Stomach smooth muscle (tissue), 2 donors: ENCODE results near the gene B4GALNT1.
"Not testable (repeated sequence)": the region's sequence is repeated elsewhere in the genome, so short reads cannot be mapped to it uniquely, and the experiment has no call there.

Source experiments
- H3K27ac ChIP-seq: one replicate; pipeline ENCODE4 v1.7.0; 2013; ENCODE audit warnings: mild to moderate bottlenecking, low read length, inconsistent platforms
- H3K27me3 ChIP-seq, 2 donors: one replicate each; pipeline ENCODE4 v1.7.0; 2013; ENCODE audit warnings: low read length in 2 of 2; ENCODE audit not compliant: insufficient read depth in 2 of 2, control insufficient read depth in 1 of 2
- H3K36me3 ChIP-seq, 2 donors: one replicate each; pipeline ENCODE4 v1.7.0; 2013; ENCODE audit warnings: low read length in 2 of 2; ENCODE audit not compliant: control insufficient read depth in 2 of 2, insufficient read depth in 2 of 2
- H3K4me1 ChIP-seq: one replicate; pipeline ENCODE4 v1.7.0; 2013; ENCODE audit warnings: low read length; ENCODE audit not compliant: control insufficient read depth, insufficient read depth
- H3K4me3 ChIP-seq, 2 donors: one replicate each; pipeline ENCODE4 v1.7.0; 2013; ENCODE audit warnings: low read length in 2 of 2
- H3K9ac ChIP-seq, 2 donors: one replicate each; pipeline ENCODE4 v1.7.0; 2013; ENCODE audit warnings: low read length in 2 of 2, mild to moderate bottlenecking in 1 of 2
- H3K9me3 ChIP-seq, 2 donors: one replicate each; pipeline ENCODE4 v1.7.0; 2013; ENCODE audit warnings: low read length in 2 of 2; ENCODE audit not compliant: control insufficient read depth in 2 of 2
- donor health status: healthy.
- donor health status: Pancreatic carcinoma.

Gene B4GALNT1

GRCh38 chr12:57632958-57633840, at the start of gene B4GALNT1:
TSS of gene B4GALNT1 (minus strand) at chr12:57633201. CDS start at chr12:57632132, 1,069 bp downstream.
- peaks cover 19% of the 10 kb centered on the region for H3K4me1 ChIP-seq
- H3K4me3 ChIP-seq = peak within 1 kb of the TSS; percentile 53 to 72
- H3K9me3 ChIP-seq = no peaks in the 10 kb centered on the region
- peaks cover 18 to 38% of the 10 kb centered on the region in 2 donors for H3K27me3 ChIP-seq
- peak within 1 kb of the TSS in 1 of 2 donors; percentile 29 for H3K9ac ChIP-seq
- no peak within 1 kb of the TSS for H3K27ac ChIP-seq
- no peaks in the 10 kb centered on the region for H3K36me3 ChIP-seq

DNA sequence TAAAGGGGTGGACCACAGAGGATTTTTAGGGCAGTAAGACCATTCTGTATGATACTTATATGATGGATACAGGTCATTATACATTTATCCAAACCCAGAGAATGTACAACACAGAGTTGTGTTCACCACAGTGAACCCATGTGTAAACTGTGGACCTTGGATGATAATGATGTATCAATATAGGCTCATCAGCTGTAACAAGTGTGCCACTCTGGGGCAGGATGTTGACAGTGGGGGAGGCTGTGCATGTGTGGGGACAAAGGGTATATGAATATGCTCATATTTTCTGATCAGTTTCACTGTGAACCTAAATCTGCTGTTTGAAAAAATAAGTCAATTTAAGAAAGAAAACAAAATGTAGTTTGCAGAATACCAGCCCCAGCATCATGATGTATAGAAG, 46.7 kb upstream of the B4GALNT1 start:
- Histone ChIP-seq H3K36me3 (no peaks in the 10 kb centered on the region), H3K27ac (no peak overlapping the region), H3K9ac (no peak overlapping the region), H3K4me1 (no peaks in the 10 kb centered on the region), H3K27me3 (peaks cover 0 to 3% of the 10 kb centered on the region in 2 donors), H3K4me3 (no peak overlapping the region), H3K9me3 (peaks cover 0 to 4% of the 10 kb centered on the region in 2 donors)

- not testable (repeated sequence) for H3K9ac ChIP-seq, H3K4me3 ChIP-seq, H3K27me3 ChIP-seq, H3K9me3 ChIP-seq, H3K36me3 ChIP-seq, H3K27ac ChIP-seq, H3K4me1 ChIP-seq
Observed at GRCh38 chr12:57677947-57678346, 44.9 kb upstream of the B4GALNT1 start.

DNA sequence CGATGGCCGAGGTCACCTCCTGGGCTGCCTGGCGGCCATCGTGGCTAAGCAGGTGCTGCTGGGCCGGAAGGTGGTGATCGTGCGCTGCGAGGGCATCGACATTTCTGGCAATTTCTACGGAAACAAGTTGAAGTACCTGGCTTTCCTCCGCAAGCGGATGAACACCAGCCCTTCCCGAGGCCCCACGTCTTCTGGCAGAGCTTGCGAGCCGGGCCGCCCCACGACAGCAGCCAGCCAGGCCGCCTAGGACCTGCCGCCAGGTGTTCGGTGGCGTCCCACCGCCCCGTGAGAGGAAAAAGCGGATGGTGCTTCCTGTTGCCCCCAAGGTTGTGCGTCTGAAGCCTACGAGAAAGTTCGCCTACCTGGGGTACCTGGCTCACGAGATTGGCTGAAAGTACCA, 41.7 kb upstream of the B4GALNT1 start:
- H3K36me3 ChIP-seq = no peaks in the 10 kb centered on the region
- no peaks in the 10 kb centered on the region for H3K9me3 ChIP-seq
- no peaks in the 10 kb centered on the region for H3K4me1 ChIP-seq
- H3K9ac ChIP-seq = no peak overlapping the region
- no peak overlapping the region for H3K4me3 ChIP-seq
- peaks cover 0 to 3% of the 10 kb centered on the region in 2 donors for H3K27me3 ChIP-seq
- no peak overlapping the region for H3K27ac ChIP-seq

- no peaks in the 10 kb centered on the region for H3K4me1 ChIP-seq
Observed at GRCh38 chr12:57672801-57673200, 39.8 kb upstream of the B4GALNT1 start.

DNA sequence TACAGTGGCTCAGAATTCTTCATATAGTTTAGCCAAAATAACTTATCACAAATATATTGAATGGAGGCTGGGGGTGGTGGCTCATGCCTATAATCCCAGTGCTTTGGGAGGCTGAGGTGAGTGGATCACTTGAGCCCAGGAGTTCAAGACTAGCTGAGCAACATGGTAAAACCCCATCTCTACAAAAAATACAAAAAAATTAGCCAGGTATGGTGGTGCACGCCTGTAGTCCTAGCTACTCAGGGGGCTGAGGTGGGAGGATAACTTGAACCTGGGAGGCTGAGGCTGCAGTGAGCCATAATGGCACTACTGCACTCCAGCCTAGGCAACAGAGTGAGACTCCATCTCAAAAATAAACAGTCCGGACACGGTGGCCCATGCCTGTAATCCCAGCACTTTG, 38.8 kb upstream of the B4GALNT1 start:
- H3K9me3 ChIP-seq, H3K27me3 ChIP-seq, H3K4me1 ChIP-seq, H3K36me3 ChIP-seq, H3K27ac ChIP-seq, H3K4me3 ChIP-seq, H3K9ac ChIP-seq: not testable (repeated sequence)

More at GRCh38 chr12:57672801-57673200, 39.8 kb upstream of the B4GALNT1 start:
- H3K27ac ChIP-seq = no peak overlapping the region
- peaks cover 0 to 3% of the 10 kb centered on the region in 2 donors for H3K27me3 ChIP-seq
- H3K9ac ChIP-seq = no peak overlapping the region
- H3K4me3 ChIP-seq = no peak overlapping the region
- no peaks in the 10 kb centered on the region for H3K9me3 ChIP-seq
- no peaks in the 10 kb centered on the region for H3K36me3 ChIP-seq

DNA sequence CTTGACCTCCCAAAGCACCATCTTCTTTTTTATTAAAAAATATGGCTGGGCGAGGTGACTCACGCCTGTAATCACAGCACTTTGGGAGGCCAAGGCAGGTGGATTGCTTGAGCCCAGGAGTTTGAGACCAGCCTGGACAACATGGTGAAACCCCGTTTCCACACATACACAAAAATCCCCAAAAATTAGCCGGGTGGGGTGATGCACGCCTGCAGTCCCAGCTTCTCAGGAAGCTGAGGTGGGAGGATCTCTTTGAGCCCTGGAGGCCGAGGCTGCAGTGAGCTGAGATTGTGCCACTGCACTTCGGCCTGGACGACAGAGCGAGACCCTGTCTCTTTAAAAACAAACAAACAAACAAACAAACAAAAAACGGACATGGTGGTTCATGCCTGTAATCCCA, 36.7 kb upstream of the B4GALNT1 start:
- not testable (repeated sequence) for H3K9ac ChIP-seq, H3K27ac ChIP-seq, H3K4me1 ChIP-seq, H3K9me3 ChIP-seq, H3K27me3 ChIP-seq, H3K4me3 ChIP-seq, H3K36me3 ChIP-seq

- Histone ChIP-seq H3K27ac (no peak overlapping the region), H3K4me3 (no peak overlapping the region), H3K4me1 (no peaks in the 10 kb centered on the region), H3K36me3 (no peaks in the 10 kb centered on the region), H3K9me3 (no peaks in the 10 kb centered on the region), H3K27me3 (no peaks in the 10 kb centered on the region), H3K9ac (no peak overlapping the region)
Observed at GRCh38 chr12:57666897-57667296, 33.9 kb upstream of the B4GALNT1 start.

- H3K9ac ChIP-seq, H3K4me3 ChIP-seq, H3K27ac ChIP-seq, H3K27me3 ChIP-seq, H3K36me3 ChIP-seq, H3K9me3 ChIP-seq, H3K4me1 ChIP-seq: not testable (repeated sequence)
Observed at GRCh38 chr12:57665066-57665820, 32.2 kb upstream of the B4GALNT1 start.

GRCh38 chr12:57661376-57661775, 28.4 kb upstream of the B4GALNT1 start:
- H3K4me3 ChIP-seq = no peak overlapping the region
- no peaks in the 10 kb centered on the region for H3K27me3 ChIP-seq
- H3K9me3 ChIP-seq = no peaks in the 10 kb centered on the region
- no peak overlapping the region for H3K9ac ChIP-seq
- H3K4me1 ChIP-seq = no peaks in the 10 kb centered on the region
- no peak overlapping the region for H3K27ac ChIP-seq
- H3K36me3 ChIP-seq = no peaks in the 10 kb centered on the region

- H3K9ac ChIP-seq = no peak overlapping the region
- H3K9me3 ChIP-seq = no peaks in the 10 kb centered on the region
- no peaks in the 10 kb centered on the region for H3K36me3 ChIP-seq
- no peak overlapping the region for H3K4me3 ChIP-seq
- H3K4me1 ChIP-seq = no peaks in the 10 kb centered on the region
- no peak overlapping the region for H3K27ac ChIP-seq
- H3K27me3 ChIP-seq = no peaks in the 10 kb centered on the region
Observed at GRCh38 chr12:57658890-57659289, 25.9 kb upstream of the B4GALNT1 start.
